A673 (cell line): ENCODE data around the gene MGMT. TPM values are rescaled to one million over a fixed set of nuclear protein-coding genes. Genes with fewer than 3 reads are reported as not detected.

Experiments
- BruUV-seq: library from RNA; stranded (reverse); fragments of 400-500 nt; replicated peaks from 2 replicates; lab custom pipeline; 2021; lab: Mats Ljungman, UMichigan
- CTCF ChIA-PET: fragments of 300-600 bp; sonication (Branson Sonifier 250); formaldehyde crosslinking; loops from one replicate; lab custom pipeline; 2022; ENCODE audit warnings: antibody characterized with exemption; lab: Charles Lee
- POLR2A ChIA-PET: fragments of 300-600 bp; sonication (Branson Sonifier 250); formaldehyde crosslinking; loops from one replicate; lab custom pipeline; 2022; ENCODE audit warnings: antibody characterized with exemption; ENCODE audit not compliant: low non-redundant PET; lab: Charles Lee
- DNase-seq: peaks from one replicate; pipeline ENCODE4 v3.0.0-alpha.2; 2015; ENCODE audit warnings: low spot score
- H3K27ac ChIP-seq: fragments of 200-600 bp; sonication (generic); 2 replicates; pipeline ENCODE4 v1.5.1; 2016; ENCODE audit warnings: mixed run types, low read depth, mild to moderate bottlenecking, mixed read lengths, antibody characterized with exemption, low read length; ENCODE audit not compliant: poor library complexity, severe bottlenecking
- H3K27me3 ChIP-seq: fragments of 200-600 bp; sonication (generic); replicated peaks from 2 replicates; pipeline ENCODE4 v1.6.1; 2017; ENCODE audit warnings: mixed run types, low read depth, mild to moderate bottlenecking, mixed read lengths, antibody characterized with exemption, low read length; ENCODE audit not compliant: insufficient read depth, poor library complexity
- H3K36me3 ChIP-seq: fragments of 200-600 bp; sonication (generic); 2 replicates; pipeline ENCODE4 v1.6.1; 2016; ENCODE audit warnings: mixed run types, mild to moderate bottlenecking, mixed read lengths, antibody characterized with exemption, low read length; ENCODE audit not compliant: insufficient read depth, poor library complexity, severe bottlenecking
- H3K4me1 ChIP-seq: fragments of 200-600 bp; sonication (generic); 2 replicates; pipeline ENCODE4 v1.6.1; 2017; ENCODE audit warnings: mixed run types, mild to moderate bottlenecking, mixed read lengths, antibody characterized with exemption, low read length; ENCODE audit not compliant: insufficient read depth, poor library complexity, severe bottlenecking
- H3K4me3 ChIP-seq: fragments of 200-600 bp; sonication (generic); 2 replicates; pipeline ENCODE4 v1.5.1; 2016; ENCODE audit warnings: low read depth, mixed run types, mild to moderate bottlenecking, mixed read lengths, low read length; ENCODE audit not compliant: poor library complexity, severe bottlenecking
- H3K9me3 ChIP-seq: fragments of 200-600 bp; sonication (generic); 2 replicates; pipeline ENCODE4 v1.6.1; 2016; ENCODE audit warnings: mixed run types, low read depth, mild to moderate bottlenecking, mixed read lengths, antibody characterized with exemption, low read length; ENCODE audit not compliant: poor library complexity, severe bottlenecking
- CTCF ChIP-seq: fragments of 300-800, 200-600 bp; sonication (generic); conservative IDR thresholded peaks from 2 replicates; pipeline ENCODE4 v1.5.1; 2017; ENCODE audit warnings: low read depth, mild to moderate bottlenecking, antibody characterized with exemption, low read length, moderate library complexity, mixed read lengths
- EZH2 ChIP-seq: fragments of 200-600 bp; sonication (generic); IDR thresholded peaks from 2 replicates; pipeline ENCODE4 v1.6.1; 2017; ENCODE audit warnings: borderline replicate concordance, low read depth, mild to moderate bottlenecking, mixed read lengths, antibody characterized with exemption, low read length; ENCODE audit not compliant: poor library complexity, severe bottlenecking
- intact Hi-C: fragments of 100-400 bp; cut with micrococcal nuclease; formaldehyde crosslinking; loops from one replicate; pipeline ENCODE4 v1.10.0; 2022; ENCODE audit not compliant: unreplicated experiment
- total RNA-seq: library from RNA; stranded (reverse); gene quantifications from 2 replicates; pipeline ENCODE4 v1.2.3, GENCODE V29; 2021

Gene MGMT
- total RNA-seq, 1 experiment from 2014 or later: 19.5 TPM

DNA sequence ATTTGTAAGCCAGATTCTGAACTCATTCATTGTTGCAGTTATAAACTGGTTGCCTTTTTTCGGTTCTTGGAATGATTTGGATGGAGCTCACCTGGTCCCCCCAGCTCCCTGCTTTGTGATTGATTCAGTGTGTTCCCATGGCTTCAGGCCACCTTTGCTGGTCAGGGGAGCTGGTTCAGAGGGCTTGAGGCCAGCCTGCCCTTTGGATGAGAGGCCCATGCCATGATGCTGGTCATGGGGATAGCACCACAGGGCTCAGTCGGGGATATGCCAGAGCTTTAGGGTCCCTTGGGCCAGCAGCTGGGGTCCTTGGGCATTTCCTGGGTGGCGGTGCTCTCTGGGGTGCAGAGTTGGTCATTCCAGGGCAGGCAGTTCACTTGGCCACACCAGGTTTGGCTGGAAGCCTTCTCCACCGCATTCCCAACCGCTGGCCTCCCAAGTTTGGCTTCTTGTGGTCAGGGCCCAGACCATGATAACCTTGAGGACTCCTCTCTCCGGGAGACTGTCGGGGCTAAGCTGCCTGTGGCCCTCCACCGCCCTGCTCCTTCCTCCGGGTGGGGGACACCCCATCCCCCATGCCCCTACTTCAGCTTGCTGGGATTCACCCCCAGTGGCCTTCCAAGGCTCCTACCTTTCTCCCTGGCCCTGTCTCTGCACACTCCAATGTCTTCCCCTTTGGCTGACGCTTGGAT is 65.1 kb downstream of the MGMT start:
- CTCF ChIA-PET: no interaction called here
- POLR2A ChIA-PET: no interaction called here
- no TSS peak for BruUV-seq

DNA sequence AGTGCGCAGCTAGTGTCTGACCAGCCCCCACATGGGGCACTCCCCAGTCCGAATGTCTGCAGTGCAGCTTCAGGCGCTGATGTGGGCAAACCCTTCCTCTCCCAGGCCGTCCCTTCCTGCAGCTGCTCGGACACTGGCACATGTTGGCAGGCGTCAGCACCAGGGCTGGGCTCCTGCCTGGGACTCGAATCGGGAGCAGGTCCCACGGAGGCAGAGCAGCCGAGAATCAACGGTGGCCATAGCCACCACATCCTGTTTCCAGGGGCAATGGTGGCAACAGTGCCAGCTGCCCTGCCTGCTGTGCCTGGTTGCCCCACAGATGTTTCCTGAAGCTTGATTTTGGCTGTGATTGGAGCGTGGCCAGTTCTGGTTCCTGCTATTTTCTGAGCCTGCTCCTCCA is 65.8 kb downstream of the MGMT start:
- no peak for DNase-seq
- no peaks in the 10 kb centered on the region for H3K36me3 ChIP-seq
- ChIA-PET POLR2A (no interaction called here), CTCF (no interaction called here)
- no peaks in the 10 kb centered on the region for H3K27me3 ChIP-seq
- H3K4me3 ChIP-seq: no peak overlapping the region
- no peaks in the 10 kb centered on the region for H3K4me1 ChIP-seq
- H3K9me3 ChIP-seq: no peaks in the 10 kb centered on the region
- BruUV-seq: no TSS peak
- H3K27ac ChIP-seq: no peak overlapping the region
- intact Hi-C loops: no loop called here
- TF ChIP-seq CTCF (no peak), EZH2 (no peak)

More for the DNA sequence above, 65.1 kb downstream of the MGMT start:
- H3K4me3 ChIP-seq: no peak overlapping the region
- no peak overlapping the region for H3K27ac ChIP-seq
- no peak for TF ChIP-seq EZH2
- TF ChIP-seq CTCF: no peak
- DNase-seq: no peak
- intact Hi-C loops: no loop called here
- H3K27me3 ChIP-seq: no peaks in the 10 kb centered on the region
- H3K4me1 ChIP-seq: no peaks in the 10 kb centered on the region
- no peaks in the 10 kb centered on the region for H3K9me3 ChIP-seq
- H3K36me3 ChIP-seq: no peaks in the 10 kb centered on the region

DNA sequence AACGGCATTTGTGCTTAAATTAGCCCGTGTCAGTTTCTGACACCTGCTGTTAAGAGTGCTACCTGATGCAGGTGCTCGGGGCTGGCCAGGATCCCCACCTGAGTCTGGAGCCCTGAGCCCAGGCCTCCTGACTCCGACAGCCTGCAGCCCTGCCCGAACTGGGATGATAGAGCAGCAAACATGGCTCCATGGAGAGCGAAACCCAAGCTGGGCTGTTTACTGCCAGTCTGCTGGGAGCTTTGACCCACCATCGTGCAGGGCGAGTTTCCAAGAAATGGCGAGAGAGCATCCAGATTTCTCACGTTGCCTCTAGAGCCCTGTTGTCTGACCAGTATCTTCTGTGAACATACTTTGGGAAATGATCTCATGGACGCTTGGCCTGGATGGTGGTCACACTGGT is 66.2 kb downstream of the MGMT start:
- ChIA-PET POLR2A (no interaction called here), CTCF (no interaction called here)
- no peaks in the 10 kb centered on the region for H3K9me3 ChIP-seq
- H3K4me3 ChIP-seq: no peak overlapping the region
- H3K4me1 ChIP-seq: no peaks in the 10 kb centered on the region
- H3K27ac ChIP-seq: no peak overlapping the region
- H3K36me3 ChIP-seq: no peaks in the 10 kb centered on the region
- intact Hi-C loops: no loop called here
- BruUV-seq: no TSS peak
- H3K27me3 ChIP-seq: no peaks in the 10 kb centered on the region
- TF ChIP-seq CTCF (no peak), EZH2 (no peak)
- DNase-seq: no peak
